OCI-M1 (cell line): ENCODE results near the gene LILRB3.
"Not testable (repeated sequence)": the region's sequence is repeated elsewhere in the genome, so short reads cannot be mapped to it uniquely, and the experiment has no call there.

Experiments
- DNase-seq: peaks from one replicate; lab custom pipeline; 2025; lab: John Stamatoyannopoulos, UW

Gene LILRB3

GRCh38 chr19:54189735-54190502, 32.9 kb downstream of the LILRB3 start:
- peak; percentile 100 for DNase-seq

- no peak for DNase-seq
Measured at GRCh38 chr19:54189145-54189734, 33.6 kb downstream of the LILRB3 start, which contains the start of gene MBOAT7. Gene MBOAT7, minus strand, starts transcription at chr19:54189580. Its CDS starts 1,072 bp downstream, at chr19:54188508.

- peak; percentile 93 for DNase-seq
Measured at GRCh38 chr19:54188215-54188871, 34.5 kb downstream of the LILRB3 start.

GRCh38 chr19:54186934-54187381, 35.8 kb downstream of the LILRB3 start:
- DNase-seq: no peak

- DNase-seq: no peak
Measured at GRCh38 chr19:54186351-54186750, 36.5 kb downstream of the LILRB3 start.

- no peak for DNase-seq
Measured at GRCh38 chr19:54183431-54183830, 39.4 kb downstream of the LILRB3 start.

- not testable (repeated sequence) for DNase-seq
Measured at GRCh38 chr19:54181894-54182293, 40.9 kb downstream of the LILRB3 start.

GRCh38 chr19:54180691-54181091, 42.1 kb downstream of the LILRB3 start:
- no peak for DNase-seq

- no peak for DNase-seq
Measured at GRCh38 chr19:54179921-54180461, 42.8 kb downstream of the LILRB3 start.

GRCh38 chr19:54179262-54179852, 43.5 kb downstream of the LILRB3 start:
- DNase-seq: no peak

GRCh38 chr19:54178581-54179261, 44.1 kb downstream of the LILRB3 start:
- DNase-seq: peak; percentile 29

GRCh38 chr19:54173951-54174834, 48.6 kb downstream of the LILRB3 start:
- no peak for DNase-seq

- DNase-seq: no peak
Measured at GRCh38 chr19:54173359-54173699, 49.5 kb downstream of the LILRB3 start.

- no peak for DNase-seq
Measured at GRCh38 chr19:54172471-54173358, 50.1 kb downstream of the LILRB3 start, which contains the start of gene TMC4. Gene TMC4, minus strand, starts transcription at chr19:54173160. Its CDS starts 43 bp downstream, at chr19:54173117.

GRCh38 chr19:54171736-54172431, 50.9 kb downstream of the LILRB3 start:
- not testable (repeated sequence) for DNase-seq

- DNase-seq: no peak
Measured at GRCh38 chr19:54169149-54169740, 53.6 kb downstream of the LILRB3 start.

- DNase-seq: peak; percentile 97
Measured at GRCh38 chr19:54168174-54168917, 54.5 kb downstream of the LILRB3 start.
